ENCODE measurements around the gene SH3BP2.
A peak's percentile ranks its signal among the peaks of the same experiment; 100 is the strongest.

SH3BP2 gene

DNA sequence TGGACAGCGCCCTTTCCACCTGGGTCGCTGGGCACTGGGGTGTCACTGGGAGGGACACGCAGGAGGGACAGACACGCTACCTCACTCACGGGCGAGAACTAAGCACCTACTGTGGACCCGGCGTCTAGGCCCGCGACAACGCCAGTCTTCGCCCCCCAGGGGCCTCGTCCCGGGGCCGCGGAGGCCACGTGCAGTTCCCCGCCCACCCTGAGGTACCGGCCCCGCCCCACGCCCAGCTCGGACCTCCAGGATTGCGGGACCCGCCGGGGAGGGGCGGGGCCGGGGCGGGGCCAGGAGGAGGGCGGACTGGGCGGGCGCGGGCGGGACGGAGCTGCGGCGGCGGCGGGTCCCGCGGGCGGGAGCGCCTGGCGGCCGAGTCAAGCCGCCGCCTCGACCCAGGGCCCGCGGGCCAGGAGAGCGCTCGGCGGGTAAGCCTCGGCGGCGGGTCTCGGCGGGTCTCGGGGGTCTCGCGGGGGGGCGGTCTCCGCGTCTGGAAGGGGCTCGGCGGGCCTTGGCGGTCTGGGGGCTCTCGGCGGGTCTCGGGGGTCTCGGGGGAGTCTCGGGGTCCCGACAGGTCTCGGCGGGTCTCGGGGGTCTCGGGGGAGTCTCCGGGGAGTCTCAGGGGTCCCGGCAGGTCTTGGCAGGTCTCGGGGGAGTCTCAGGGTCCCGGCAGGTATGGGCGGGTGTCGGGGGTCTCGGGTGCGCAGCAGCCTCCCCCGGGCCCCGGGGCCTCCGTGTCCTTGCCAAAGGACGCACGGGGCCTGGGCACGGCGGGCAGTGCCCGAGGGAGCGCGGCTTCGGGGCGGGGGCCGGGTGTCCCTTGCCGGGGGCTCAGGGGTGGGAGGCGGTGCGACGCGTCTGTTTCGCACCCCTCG, at the start of gene SH3BP2:
Gene SH3BP2 (plus strand): TSS at position 375 of the 875 bp plus-strand sequence. CDS start 27,533 bp downstream, outside the sequence.
- H4K20me1 ChIP-seq (ENCODE audit: insufficient read depth, low read length): no peaks in the 10 kb centered on the region
- H2AFZ ChIP-seq (ENCODE audit: low read length): no peak within 1 kb of the TSS
- no peaks in the 10 kb centered on the region for H3K9me2 ChIP-seq (ENCODE audit: low read depth, low read length)
- no peaks in the 10 kb centered on the region for H3K9me3 ChIP-seq (ENCODE audit: low read length)
- peak within 1 kb of the TSS; percentile 44 for H3K4me2 ChIP-seq (ENCODE audit: low read length)
- peak within 1 kb of the TSS; percentile 39 for H3K4me3 ChIP-seq (ENCODE audit: low read depth, low read length, poor library complexity, severe bottlenecking)
- H3K9ac ChIP-seq (ENCODE audit: low read length): no peak within 1 kb of the TSS
- peaks cover 7% of the 10 kb centered on the region for H3K4me1 ChIP-seq (ENCODE audit: insufficient read depth, low read length, severe bottlenecking)
- no peak within 1 kb of the TSS for H3K27ac ChIP-seq (ENCODE audit: low read depth, low read length, poor library complexity, severe bottlenecking)
- H3K79me2 ChIP-seq (ENCODE audit: insufficient read depth, low read length): no peaks in the 10 kb centered on the region
- H3K27me3 ChIP-seq (ENCODE audit: insufficient read depth, low read length): no peaks in the 10 kb centered on the region
- H3K36me3 ChIP-seq (ENCODE audit: insufficient read depth, low read length): no peaks in the 10 kb centered on the region
- no peaks in the 10 kb centered on the region for H3F3A ChIP-seq (ENCODE audit: insufficient read depth, low read length)
- TF ChIP-seq EZH2 (IDR thresholded peaks at IDR 0.05; ENCODE audit: borderline replicate concordance, low read length) (no peak), CTCF (IDR thresholded peaks at IDR 0.05; ENCODE audit: low read length) (no peak)

DNA sequence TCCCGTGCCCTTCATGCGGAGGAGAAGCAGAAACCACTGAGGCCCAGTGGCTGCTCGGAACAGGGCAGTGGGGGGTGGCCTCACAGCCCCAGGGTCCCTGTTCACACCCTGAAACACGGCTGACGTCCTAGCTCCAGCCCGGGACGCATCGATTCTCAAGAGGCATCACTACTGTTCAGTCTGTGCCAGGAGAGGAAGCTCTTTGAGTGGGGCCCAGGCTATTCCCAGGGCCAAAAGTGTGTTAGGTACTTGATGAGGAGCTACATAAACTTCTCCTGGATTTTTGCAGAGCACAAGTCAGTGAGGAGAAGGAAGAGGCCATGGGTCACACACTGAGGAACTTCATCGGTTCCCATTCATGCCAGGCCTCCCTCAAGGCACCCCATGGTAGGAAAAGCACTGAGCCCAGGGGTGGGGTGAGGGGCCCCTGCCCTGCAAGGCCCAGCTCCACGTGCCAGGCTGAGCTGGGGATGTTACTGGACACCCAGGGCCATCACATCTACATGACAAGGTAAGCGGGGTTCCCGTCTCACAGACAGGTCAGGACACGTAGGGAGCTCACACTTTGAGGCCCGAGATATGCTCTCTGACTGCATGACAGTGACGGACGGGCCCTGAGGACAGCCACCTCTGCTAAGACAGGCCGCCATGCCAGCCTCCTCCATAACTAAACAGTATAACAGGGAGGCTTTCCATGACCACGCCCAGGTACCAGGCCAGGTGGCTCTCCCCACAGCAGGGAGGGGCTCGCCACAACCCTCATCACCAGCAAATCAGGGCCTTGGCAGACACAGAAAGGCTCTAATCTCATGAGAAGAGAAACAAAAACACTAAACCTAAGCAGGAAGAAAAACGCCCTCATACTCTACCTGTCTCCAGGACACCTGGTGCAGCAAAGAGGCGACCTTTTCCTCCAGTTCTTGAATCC, 49.1 kb upstream of the SH3BP2 start:
- Histone ChIP-seq H3K27ac (ENCODE audit: low read depth, low read length, poor library complexity, severe bottlenecking) (no peak overlapping the region), H3K27me3 (ENCODE audit: insufficient read depth, low read length) (no peaks in the 10 kb centered on the region), H4K20me1 (ENCODE audit: insufficient read depth, low read length) (no peaks in the 10 kb centered on the region), H3K36me3 (ENCODE audit: insufficient read depth, low read length) (peaks cover 41% of the 10 kb centered on the region), H3K4me2 (ENCODE audit: low read length) (no peak overlapping the region), H3F3A (ENCODE audit: insufficient read depth, low read length) (no peaks in the 10 kb centered on the region), H3K9ac (ENCODE audit: low read length) (no peak overlapping the region), H3K4me3 (ENCODE audit: low read depth, low read length, poor library complexity, severe bottlenecking) (no peak overlapping the region), H3K79me2 (ENCODE audit: insufficient read depth, low read length) (no peaks in the 10 kb centered on the region), H3K9me3 (ENCODE audit: low read length) (no peaks in the 10 kb centered on the region), H2AFZ (ENCODE audit: low read length) (no peak overlapping the region), H3K9me2 (ENCODE audit: low read depth, low read length) (no peaks in the 10 kb centered on the region), H3K4me1 (ENCODE audit: insufficient read depth, low read length, severe bottlenecking) (peaks cover 34% of the 10 kb centered on the region)
- TF ChIP-seq EZH2 (IDR thresholded peaks at IDR 0.05; ENCODE audit: borderline replicate concordance, low read length): no peak
- TF ChIP-seq CTCF (IDR thresholded peaks at IDR 0.05; ENCODE audit: low read length): no peak

DNA sequence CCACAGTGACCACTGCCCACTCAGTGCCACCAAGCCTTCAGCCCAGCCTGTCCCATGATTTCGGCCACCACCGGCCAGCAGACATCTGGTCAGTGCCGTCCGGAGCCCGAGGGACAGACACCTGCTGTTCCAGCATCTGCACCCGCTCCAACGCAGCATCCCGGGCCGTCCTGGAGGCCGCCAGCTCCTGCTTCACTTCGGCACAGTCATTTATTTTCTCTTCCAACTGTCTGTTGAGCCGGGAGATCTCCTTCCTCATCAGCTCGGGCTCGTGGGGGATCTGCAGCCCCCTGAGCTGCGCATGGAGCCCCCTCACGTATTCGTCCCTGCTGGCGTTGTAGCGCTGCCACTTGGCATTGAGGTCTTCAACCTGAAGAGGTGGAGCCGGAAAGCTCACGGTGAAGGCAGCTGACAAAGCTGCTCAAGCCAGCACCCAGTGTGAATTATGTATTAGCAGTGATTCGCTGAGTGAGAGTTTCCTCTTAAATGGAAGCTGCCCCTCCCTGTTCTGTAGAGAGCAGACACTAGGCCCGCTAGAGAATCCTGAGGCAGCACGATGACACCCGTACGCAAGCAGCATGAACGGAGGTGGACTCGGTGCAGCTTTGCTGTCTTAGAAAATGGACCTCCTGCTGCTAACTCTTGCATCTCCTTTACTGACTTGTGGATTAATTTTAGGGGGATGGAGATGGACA, 48.2 kb upstream of the SH3BP2 start:
- Histone ChIP-seq H3K9ac (ENCODE audit: low read length) (no peak overlapping the region), H4K20me1 (ENCODE audit: insufficient read depth, low read length) (no peaks in the 10 kb centered on the region), H3K36me3 (ENCODE audit: insufficient read depth, low read length) (peaks cover 41% of the 10 kb centered on the region)

More for the DNA sequence above, 48.2 kb upstream of the SH3BP2 start:
- Histone ChIP-seq H3K9me2 (ENCODE audit: low read depth, low read length) (no peaks in the 10 kb centered on the region), H3K27ac (ENCODE audit: low read depth, low read length, poor library complexity, severe bottlenecking) (no peak overlapping the region), H3K27me3 (ENCODE audit: insufficient read depth, low read length) (no peaks in the 10 kb centered on the region), H3K4me3 (ENCODE audit: low read depth, low read length, poor library complexity, severe bottlenecking) (no peak overlapping the region), H3K4me2 (ENCODE audit: low read length) (no peak overlapping the region), H2AFZ (ENCODE audit: low read length) (no peak overlapping the region), H3K79me2 (ENCODE audit: insufficient read depth, low read length) (no peaks in the 10 kb centered on the region), H3K9me3 (ENCODE audit: low read length) (no peaks in the 10 kb centered on the region), H3K4me1 (ENCODE audit: insufficient read depth, low read length, severe bottlenecking) (peaks cover 34% of the 10 kb centered on the region), H3F3A (ENCODE audit: insufficient read depth, low read length) (no peaks in the 10 kb centered on the region)
- TF ChIP-seq CTCF (IDR thresholded peaks at IDR 0.05; ENCODE audit: low read length) (no peak), EZH2 (IDR thresholded peaks at IDR 0.05; ENCODE audit: borderline replicate concordance, low read length) (no peak)
